Pons (tissue), 1 donor: ENCODE data around the gene CNOT6.
"Not testable (repeated sequence)": the region's sequence is repeated elsewhere in the genome, so short reads cannot be mapped to it uniquely, and the experiment has no call there.

Experiments
- DNase-seq: peaks from one replicate; pipeline ENCODE4 v3.0.0-alpha.2; 2016; ENCODE audit warnings: low spot score

CNOT6 gene

DNA sequence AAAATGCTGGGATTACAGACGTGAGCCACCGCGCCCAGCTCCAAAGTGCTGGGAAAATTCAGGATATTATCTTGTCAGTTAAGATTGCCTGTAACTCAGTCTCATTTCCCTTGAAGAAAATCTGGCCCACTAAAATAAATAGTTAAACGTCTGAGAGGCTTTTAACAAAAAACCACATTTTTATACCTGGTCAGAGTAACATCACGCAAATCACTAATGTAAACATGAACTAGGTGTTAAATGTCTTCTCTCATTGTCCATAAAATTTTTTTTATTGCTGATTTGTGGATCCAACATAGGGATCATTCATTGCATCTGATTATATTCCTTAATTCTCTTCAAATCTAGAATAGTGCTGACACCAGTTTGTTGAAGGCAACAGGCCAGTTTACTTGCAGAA, 22.3 kb downstream of the CNOT6 start:
- no peak for DNase-seq

GRCh38 chr5:180519098-180519497, 24.9 kb downstream of the CNOT6 start:
- DNase-seq: no peak

DNA sequence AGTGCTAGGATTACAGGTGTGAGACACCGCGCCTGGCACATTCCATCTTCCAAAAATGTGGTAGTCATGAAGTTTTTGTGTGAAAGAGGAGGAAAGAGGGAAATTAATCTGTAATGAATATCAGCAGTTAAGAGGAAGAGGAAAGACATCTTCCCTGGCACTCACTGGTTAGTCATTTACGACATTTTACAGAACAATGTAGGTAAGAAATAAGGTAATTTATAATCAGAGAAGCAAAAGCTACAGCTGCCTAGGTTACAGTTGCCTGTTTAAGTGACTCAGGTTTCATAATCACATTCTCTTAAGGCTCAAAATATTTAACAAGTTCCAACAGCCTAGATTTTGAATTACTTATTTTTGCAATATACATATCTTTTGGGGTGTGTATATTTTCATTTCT, 26.9 kb downstream of the CNOT6 start:
- no peak for DNase-seq

GRCh38 chr5:180521591-180521990, 27.4 kb downstream of the CNOT6 start:
- DNase-seq: no peak

DNA sequence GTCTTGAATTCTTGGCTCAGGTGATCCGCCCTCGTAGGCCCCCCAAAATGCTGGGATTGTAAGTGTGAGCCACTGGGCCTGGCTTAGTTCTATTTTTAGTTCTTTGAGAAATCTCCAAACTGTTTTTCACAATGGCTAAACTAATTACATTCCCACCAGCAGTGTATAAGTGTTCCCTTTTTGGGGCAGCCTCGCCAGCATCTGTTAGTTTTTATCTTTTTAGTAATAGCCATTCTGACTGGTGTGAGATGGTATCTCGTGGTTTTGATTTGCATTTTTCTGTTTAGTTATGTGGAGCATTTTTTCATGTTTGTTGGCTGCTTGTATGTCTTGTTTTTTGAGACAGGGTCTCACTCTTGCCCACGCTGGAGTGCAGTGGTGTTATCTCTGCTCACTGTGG, 28.2 kb downstream of the CNOT6 start:
- DNase-seq: no peak

DNA sequence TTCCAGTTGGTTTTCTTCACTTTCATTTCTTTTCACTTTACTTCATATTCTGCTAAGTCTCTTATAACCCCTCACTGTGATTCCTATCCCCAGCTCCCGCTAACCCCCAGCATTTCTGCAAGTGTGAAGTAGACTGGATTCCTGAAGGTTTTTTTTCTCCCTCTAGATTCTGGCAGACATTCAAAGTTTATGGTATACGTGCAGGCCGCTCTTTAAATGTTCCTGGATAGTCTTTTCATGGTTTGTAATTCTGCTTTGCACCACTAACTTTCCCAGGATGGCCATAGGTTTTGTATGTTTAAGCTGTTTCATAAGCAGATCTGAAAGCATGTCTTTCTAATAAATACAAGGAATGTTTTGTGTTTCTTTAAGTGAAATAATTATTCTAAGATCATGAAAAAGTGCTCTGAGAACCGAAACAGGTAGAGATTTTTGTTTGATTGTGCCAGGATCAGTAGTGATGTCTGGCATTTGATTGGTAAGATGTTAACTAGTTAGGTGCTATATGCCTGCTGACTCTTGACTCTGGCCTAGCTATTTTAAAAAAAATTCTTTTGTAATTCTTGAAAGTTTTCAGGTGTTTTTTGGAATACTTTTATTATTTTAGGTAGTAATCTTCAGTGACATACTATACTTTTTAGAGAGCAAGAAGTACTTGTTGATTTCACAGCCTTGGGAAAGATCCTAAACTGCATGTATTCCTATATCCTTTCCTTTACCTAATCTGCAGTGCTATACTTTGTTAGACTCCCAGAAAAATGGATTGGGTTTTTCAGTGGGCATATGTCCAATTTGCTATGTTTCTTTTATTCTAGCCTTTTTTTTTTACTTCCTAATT, 29.7 kb downstream of the CNOT6 start:
- no peak for DNase-seq

- no peak for DNase-seq
Observed at GRCh38 chr5:180525399-180525798, 31.2 kb downstream of the CNOT6 start.

GRCh38 chr5:180526269-180526668, 32.1 kb downstream of the CNOT6 start:
- no peak for DNase-seq

DNA sequence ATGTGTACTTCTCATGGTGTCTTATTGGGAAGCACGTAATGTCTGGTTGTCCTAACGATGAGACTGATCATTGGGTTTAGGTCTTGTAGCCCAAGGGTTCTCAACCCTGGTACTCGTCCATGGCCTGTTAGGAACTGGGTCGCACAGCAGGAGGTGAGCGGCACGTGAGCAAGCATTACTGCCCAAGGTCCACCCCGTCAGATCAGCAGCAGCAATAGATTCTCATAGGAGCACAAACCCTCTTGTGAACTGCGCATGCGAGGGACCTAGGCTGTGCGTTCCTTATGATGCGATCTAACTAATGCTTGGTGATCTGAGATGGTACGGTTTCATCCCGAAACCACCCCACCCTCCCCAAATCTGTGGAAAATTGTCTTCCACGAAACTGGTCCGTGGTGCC, 33.5 kb downstream of the CNOT6 start:
- DNase-seq: no peak

- not testable (repeated sequence) for DNase-seq
Observed at GRCh38 chr5:180531036-180531585, 36.9 kb downstream of the CNOT6 start.

- no peak for DNase-seq
Observed at GRCh38 chr5:180532268-180532667, 38.1 kb downstream of the CNOT6 start.

GRCh38 chr5:180533845-180534244, 39.7 kb downstream of the CNOT6 start:
- no peak for DNase-seq

GRCh38 chr5:180535573-180535972, 41.4 kb downstream of the CNOT6 start:
- DNase-seq: no peak

- no peak for DNase-seq
Observed at GRCh38 chr5:180540050-180540694, 46.0 kb downstream of the CNOT6 start.

DNA sequence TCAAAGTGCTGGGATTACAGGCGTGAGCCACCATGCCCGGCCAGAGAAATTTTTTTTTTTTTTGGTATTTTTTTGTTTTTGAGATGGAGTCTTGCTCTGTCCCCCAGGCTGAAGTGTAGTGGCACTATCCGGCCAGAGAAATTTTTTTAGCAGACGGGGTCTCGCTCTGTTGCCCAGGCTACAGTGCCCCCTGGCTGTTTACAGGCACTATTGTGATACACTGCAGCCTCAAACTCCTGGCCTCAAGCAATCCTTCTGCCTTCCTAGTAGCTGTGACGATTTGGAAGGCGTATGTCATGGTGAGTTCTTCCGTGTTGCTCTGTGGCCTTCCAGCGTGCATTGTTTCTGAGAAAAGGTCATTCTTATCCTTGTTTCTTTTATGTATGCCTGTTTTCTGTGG, 47.5 kb downstream of the CNOT6 start:
- DNase-seq: no peak

DNA sequence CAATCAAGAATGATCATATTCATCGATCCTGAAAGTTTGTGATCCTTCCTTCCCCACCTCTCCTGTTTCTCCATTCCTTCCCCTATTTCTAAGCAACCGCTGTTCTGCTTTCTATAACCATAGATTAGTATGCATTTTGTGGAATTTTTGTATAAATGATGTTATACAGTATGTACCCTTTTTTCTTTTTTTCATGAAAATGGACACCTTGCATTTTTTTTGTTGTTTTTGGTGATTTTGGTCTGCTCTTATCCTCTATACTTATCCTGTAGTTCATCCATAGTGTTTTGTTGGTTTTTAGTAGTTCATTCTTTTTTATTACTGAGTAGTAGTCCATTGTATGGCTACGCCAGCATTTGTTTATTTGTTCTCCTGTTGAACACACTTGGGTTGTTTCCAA, 51.1 kb downstream of the CNOT6 start:
- no peak for DNase-seq

- DNase-seq: no peak
Observed at GRCh38 chr5:180548563-180548962, 54.4 kb downstream of the CNOT6 start.

GRCh38 chr5:180553530-180553929, 59.4 kb downstream of the CNOT6 start:
- DNase-seq: no peak

GRCh38 chr5:180555168-180555921, 61.2 kb downstream of the CNOT6 start:
- no peak for DNase-seq

DNA sequence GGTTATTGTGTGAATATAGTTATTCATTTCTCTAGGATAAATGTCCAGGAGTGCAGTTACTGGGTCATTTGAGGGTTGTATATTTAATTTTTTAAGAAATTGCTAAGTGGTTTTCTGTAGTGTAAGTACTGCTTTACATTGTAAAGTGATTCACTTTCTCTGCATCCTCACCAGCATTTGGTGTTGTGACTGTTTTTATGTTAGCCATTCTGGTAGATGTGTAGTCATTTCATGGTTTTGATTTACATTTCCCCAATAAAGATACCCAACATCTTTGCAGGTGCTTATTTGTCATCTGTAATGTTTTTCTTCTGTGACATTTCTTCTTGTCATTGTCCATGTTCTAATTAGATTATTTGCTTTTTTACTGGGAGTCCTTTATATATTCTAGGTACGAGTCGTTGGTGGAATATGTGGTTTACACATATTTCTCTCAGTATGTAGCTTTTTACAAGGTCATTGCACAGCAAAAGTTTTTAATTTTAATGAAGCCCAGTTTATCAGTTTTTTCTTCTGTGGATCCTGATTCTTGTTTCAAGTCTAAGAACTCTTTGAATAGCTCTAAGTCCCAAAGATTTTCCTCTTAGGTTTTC, 63.1 kb downstream of the CNOT6 start:
- no peak for DNase-seq

DNA sequence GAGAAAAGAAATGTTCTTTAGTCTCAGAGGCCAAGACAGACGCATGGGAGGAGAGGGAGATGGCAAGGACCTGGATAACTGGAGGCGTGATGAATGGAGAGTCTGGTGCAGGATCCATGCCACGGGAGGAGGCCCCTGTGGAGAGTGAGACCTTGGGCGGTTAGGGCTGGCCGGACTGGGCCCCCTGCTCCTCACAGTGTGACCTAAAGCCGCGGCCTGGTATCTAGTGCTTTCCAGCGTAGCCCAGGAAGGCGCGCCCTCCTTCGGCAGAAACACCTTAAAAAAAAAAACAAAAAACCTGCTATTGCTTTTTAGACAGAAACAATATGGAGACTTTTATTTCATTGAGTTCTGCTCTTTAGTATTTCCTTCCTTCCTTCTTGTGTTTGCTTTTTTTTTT, 64.1 kb downstream of the CNOT6 start:
- DNase-seq: no peak

DNA sequence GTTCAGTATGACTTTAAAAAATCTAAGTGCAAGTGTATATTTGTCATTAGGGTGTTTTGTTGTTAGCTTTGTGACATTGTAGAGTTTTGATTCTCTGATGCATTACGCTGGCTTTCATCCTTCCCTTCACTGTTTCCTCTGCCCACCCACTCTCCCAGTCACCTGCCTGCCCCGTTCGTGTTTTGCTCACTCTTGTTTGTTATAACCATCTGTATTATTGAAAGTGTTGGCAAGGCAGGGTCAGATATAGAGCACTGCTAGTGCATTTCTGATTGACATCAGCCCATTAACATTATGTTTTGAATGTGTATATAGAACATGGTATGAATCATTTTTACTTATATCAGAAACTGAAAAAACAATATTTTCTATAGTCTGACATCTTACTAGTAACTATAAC, 69.8 kb downstream of the CNOT6 start:
- DNase-seq: no peak
